ENCODE measurements around the gene HOMER3. TPM values are rescaled to one million over a fixed set of nuclear protein-coding genes. Genes with fewer than 3 reads are reported as not detected.

HOMER3 gene
- total RNA-seq, 4 donors from 2014 or later, result 22.9 to 32.9 (median 27.7) TPM

DNA sequence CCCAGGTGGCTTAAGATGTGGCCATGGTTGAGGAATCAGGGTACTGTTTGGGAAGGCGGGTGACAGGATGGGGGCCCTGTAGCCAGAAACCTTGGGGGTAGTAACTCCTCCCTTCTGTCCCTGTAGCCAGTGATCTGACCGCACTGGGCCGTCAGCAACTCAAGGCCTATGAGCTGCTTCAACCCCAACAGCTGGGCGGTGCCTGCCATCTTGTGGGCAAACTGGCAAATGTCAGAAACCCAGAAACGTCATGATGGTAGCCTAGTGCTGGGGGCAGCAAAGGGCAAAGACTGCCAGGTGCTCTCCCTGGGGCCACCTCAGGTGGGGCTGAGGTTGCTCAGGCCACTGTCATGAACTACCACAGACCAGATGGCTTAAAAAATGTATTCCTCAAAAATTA lies 25.4 kb downstream of the HOMER3 start:
- H3K27ac ChIP-seq, result no peak overlapping the region

DNA sequence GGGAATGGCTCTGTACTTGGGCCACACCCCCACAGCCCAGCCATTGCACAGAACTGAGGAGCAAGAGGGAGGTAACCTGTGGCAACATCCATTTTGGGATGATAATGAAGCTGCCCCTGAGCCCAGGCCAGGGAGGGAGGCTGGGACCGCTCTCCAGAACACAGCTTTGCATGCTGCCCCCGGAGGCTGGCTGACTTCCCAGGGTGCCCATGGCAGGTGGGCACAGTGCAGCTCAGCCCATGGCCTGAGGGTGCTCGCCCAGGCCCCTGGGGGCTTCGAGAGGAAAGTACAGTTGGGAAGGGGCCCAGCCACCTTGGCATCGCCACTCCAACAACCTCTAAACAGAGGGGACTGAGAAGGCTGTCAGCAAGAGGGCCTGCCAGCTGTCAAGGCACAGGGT lies 27.6 kb downstream of the HOMER3 start:
- Histone ChIP-seq H3K4me3 (no peak overlapping the region), H3K27ac (no peak overlapping the region), H3K9me3 (no peaks in the 10 kb centered on the region), H3K36me3 (peaks cover 61% of the 10 kb centered on the region), H3K27me3 (no peaks in the 10 kb centered on the region), H3K4me1 (peaks cover 12% of the 10 kb centered on the region)
- DNase-seq (ENCODE audit: low spot score in 2 of 2), result no peak
- no peak for TF ChIP-seq POLR2A (IDR thresholded peaks at IDR 0.05)
- TF ChIP-seq, protein P1, sequence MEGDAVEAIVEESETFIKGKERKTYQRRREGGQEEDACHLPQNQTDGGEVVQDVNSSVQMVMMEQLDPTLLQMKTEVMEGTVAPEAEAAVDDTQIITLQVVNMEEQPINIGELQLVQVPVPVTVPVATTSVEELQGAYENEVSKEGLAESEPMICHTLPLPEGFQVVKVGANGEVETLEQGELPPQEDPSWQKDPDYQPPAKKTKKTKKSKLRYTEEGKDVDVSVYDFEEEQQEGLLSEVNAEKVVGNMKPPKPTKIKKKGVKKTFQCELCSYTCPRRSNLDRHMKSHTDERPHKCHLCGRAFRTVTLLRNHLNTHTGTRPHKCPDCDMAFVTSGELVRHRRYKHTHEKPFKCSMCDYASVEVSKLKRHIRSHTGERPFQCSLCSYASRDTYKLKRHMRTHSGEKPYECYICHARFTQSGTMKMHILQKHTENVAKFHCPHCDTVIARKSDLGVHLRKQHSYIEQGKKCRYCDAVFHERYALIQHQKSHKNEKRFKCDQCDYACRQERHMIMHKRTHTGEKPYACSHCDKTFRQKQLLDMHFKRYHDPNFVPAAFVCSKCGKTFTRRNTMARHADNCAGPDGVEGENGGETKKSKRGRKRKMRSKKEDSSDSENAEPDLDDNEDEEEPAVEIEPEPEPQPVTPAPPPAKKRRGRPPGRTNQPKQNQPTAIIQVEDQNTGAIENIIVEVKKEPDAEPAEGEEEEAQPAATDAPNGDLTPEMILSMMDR (IDR thresholded peaks at IDR 0.05), result no peak
- no peak for TF ChIP-seq EP300 (IDR thresholded peaks at IDR 0.05)
- no peak for TF ChIP-seq POLR2AphosphoS5 (IDR thresholded peaks at IDR 0.05)
- WGBS, result 92% methylated on average over 5 of the region's 5 CpGs

More for the DNA sequence above, 25.4 kb downstream of the HOMER3 start:
- H3K4me1 ChIP-seq, result peaks cover 22% of the 10 kb centered on the region
- WGBS, result 50% methylated on average over 5 of the region's 5 CpGs
- H3K9me3 ChIP-seq, result no peaks in the 10 kb centered on the region
- peaks cover 40% of the 10 kb centered on the region for H3K36me3 ChIP-seq
- H3K4me3 ChIP-seq, result no peak overlapping the region
- DNase-seq (ENCODE audit: low spot score in 2 of 2), result no peak
- TF ChIP-seq, protein P1 (IDR thresholded peaks at IDR 0.05), result no peak
- no peak for TF ChIP-seq POLR2AphosphoS5 (IDR thresholded peaks at IDR 0.05)
- no peak for TF ChIP-seq POLR2A (IDR thresholded peaks at IDR 0.05)
- no peak for TF ChIP-seq EP300 (IDR thresholded peaks at IDR 0.05)
- no peaks in the 10 kb centered on the region for H3K27me3 ChIP-seq

DNA sequence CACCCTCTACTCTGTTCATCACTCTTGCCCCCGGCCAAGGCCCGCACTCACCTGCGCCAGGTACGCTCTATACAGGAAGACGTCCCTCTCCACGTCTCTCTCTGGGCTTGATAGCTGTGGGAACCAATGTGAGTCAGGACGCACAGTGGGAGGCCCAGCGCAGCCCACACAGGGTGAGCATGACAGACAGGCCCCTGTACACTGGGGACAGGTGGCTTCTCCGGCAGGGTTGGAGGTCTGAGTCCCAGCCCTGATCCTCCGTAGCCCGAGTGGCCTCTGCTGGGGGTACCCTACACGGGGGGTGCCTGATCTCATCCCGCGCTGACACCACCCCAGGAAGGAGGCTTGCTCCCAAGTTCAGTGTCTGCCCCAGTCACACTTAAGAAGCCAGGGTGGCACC lies 28.1 kb downstream of the HOMER3 start:
- H3K27me3 ChIP-seq, result no peaks in the 10 kb centered on the region
- no peak overlapping the region for H3K27ac ChIP-seq
- TF ChIP-seq, protein P1 (IDR thresholded peaks at IDR 0.05), result no peak
- no peak for TF ChIP-seq POLR2AphosphoS5 (IDR thresholded peaks at IDR 0.05)
- TF ChIP-seq POLR2A (IDR thresholded peaks at IDR 0.05), result no peak
- TF ChIP-seq EP300 (IDR thresholded peaks at IDR 0.05), result no peak
- DNase-seq (ENCODE audit: low spot score in 2 of 2), result no peak
- peaks cover 63% of the 10 kb centered on the region for H3K36me3 ChIP-seq
- peaks cover 7% of the 10 kb centered on the region for H3K4me1 ChIP-seq
- H3K4me3 ChIP-seq, result no peak overlapping the region
- WGBS, result 99% methylated on average over 9 of the region's 14 CpGs
- no peaks in the 10 kb centered on the region for H3K9me3 ChIP-seq

DNA sequence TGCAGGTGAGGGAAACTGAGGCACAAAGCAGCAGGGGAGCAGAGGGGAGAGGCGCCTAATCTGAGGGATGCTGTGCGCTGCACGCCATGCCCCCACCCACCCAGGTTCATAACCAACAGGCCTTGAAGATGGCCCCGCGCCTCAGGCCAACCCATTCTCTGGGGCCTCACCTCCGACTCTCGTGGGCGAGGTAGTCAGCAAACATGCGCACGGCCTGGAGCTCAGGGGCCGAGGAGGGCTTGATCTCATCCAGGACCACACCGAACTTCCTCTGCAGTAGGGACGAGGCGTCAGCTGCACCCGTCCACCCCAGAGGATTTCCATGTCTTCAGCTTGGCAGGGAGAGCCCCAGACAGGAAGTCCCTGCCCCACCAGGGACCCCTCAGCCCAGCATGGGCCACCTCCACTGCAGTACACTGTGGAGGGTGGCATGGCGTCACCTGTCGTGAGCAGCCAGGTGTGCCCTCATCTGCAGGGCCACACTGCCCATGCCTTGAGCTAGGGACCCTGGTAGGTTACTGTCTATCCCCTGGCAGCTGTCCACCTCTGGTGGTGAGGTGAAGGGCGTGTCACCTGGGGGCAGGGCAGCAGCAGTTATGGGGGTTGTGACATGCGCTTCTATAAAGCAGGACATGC lies 30.1 kb downstream of the HOMER3 start:
- H3K36me3 ChIP-seq, result peaks cover 77% of the 10 kb centered on the region
- no peak overlapping the region for H3K4me3 ChIP-seq
- H3K27me3 ChIP-seq, result no peaks in the 10 kb centered on the region
- DNase-seq (ENCODE audit: low spot score in 2 of 2), result peak in 1 of 2 donors; percentile 58
- no peaks in the 10 kb centered on the region for H3K4me1 ChIP-seq
- H3K27ac ChIP-seq, result no peak overlapping the region
- H3K9me3 ChIP-seq, result no peaks in the 10 kb centered on the region
- 100% methylated on average over 3 of the region's 19 CpGs for WGBS
- TF ChIP-seq POLR2A (IDR thresholded peaks at IDR 0.05), result no peak
- TF ChIP-seq EP300 (IDR thresholded peaks at IDR 0.05), result no peak
- TF ChIP-seq POLR2AphosphoS5 (IDR thresholded peaks at IDR 0.05), result no peak
- TF ChIP-seq, protein P1 (IDR thresholded peaks at IDR 0.05), result no peak

DNA sequence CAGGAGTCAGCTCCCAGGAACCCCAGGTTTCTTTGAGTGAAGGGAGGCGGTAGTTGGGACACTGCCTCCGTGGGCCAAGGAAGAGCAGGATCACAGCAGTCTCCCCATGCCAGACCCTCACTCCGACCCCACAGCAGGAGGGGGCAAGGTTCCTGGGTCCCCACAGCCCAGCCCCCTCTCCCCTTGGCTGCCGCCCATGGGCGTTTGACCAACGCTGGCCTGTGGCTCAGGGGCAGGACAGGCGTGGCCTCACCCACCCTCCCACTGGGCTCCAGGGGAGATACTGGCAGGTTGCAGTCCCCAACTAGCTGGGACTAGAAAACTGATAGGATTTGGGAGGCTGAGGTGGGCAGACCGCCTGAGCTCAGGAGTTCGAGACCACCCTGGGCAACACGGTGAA lies 31.0 kb downstream of the HOMER3 start:
- Histone ChIP-seq H3K4me3 (no peak overlapping the region), H3K9me3 (no peaks in the 10 kb centered on the region), H3K27ac (no peak overlapping the region), H3K27me3 (no peaks in the 10 kb centered on the region), H3K36me3 (peaks cover 80% of the 10 kb centered on the region), H3K4me1 (no peaks in the 10 kb centered on the region)
- WGBS, result 94% methylated on average over 4 of the region's 10 CpGs
- TF ChIP-seq POLR2A (IDR thresholded peaks at IDR 0.05) (no peak), EP300 (IDR thresholded peaks at IDR 0.05) (no peak), POLR2AphosphoS5 (IDR thresholded peaks at IDR 0.05) (no peak)
- TF ChIP-seq, protein P1 (IDR thresholded peaks at IDR 0.05), result no peak
- no peak for DNase-seq (ENCODE audit: low spot score in 2 of 2)
